ENCODE results near the gene FOLR1.

The FOLR1 gene

GRCh38 chr11:72238492-72239312, 46.8 kb downstream of the FOLR1 start:
- POLR2A ChIA-PET: interaction anchor here (5.8 kb wide), 1 partner anchor 15 kb away, joined by 45 read pairs; the partner anchor contains the start of gene INPPL1
- DNase-seq (ENCODE audit: extremely low spot score): no peak
- TF ChIP-seq HDGF (IDR thresholded peaks at IDR 0.05; ENCODE audit: borderline replicate concordance) (no peak), PKNOX1 (IDR thresholded peaks at IDR 0.05) (no peak), FOXA1 (IDR thresholded peaks at IDR 0.05) (no peak), BHLHE40 (IDR thresholded peaks at IDR 0.05; ENCODE audit: borderline replicate concordance) (no peak), CTBP1 (IDR thresholded peaks at IDR 0.05; ENCODE audit: borderline replicate concordance) (no peak), SP1 (IDR thresholded peaks at IDR 0.05) (no peak), ELF4 (IDR thresholded peaks at IDR 0.05) (no peak), LEF1 (IDR thresholded peaks at IDR 0.05; ENCODE audit: borderline replicate concordance) (no peak), FOXK2 (IDR thresholded peaks at IDR 0.05) (no peak), L3MBTL2 (conservative IDR thresholded peaks at IDR 0.05) (no peak), NFRKB (IDR thresholded peaks at IDR 0.05) (no peak), SUZ12 (IDR thresholded peaks at IDR 0.05) (no peak), ZNF384 (IDR thresholded peaks at IDR 0.05) (no peak), TARDBP (IDR thresholded peaks at IDR 0.05) (no peak), ARNT (IDR thresholded peaks at IDR 0.05) (no peak), FOXM1 (IDR thresholded peaks at IDR 0.05; ENCODE audit: borderline replicate concordance) (no peak)
- CTCF ChIA-PET: interaction anchor here (1.0 to 1.6 kb wide), 4 partner anchors 13 to 213 kb away, joined by 3 to 7 read pairs (median 4); no protein-coding TSS in a partner anchor

GRCh38 chr11:72239313-72239848, 47.4 kb downstream of the FOLR1 start:
- ChIA-PET CTCF (no interaction called here), POLR2A (interaction anchor here (5.8 kb wide), 1 partner anchor 15 kb away, joined by 45 read pairs; the partner anchor contains the start of gene INPPL1)
- no peak for DNase-seq (ENCODE audit: extremely low spot score)
- TF ChIP-seq ZNF384 (IDR thresholded peaks at IDR 0.05) (no peak), FOXM1 (IDR thresholded peaks at IDR 0.05; ENCODE audit: borderline replicate concordance) (no peak), SUZ12 (IDR thresholded peaks at IDR 0.05) (no peak), NFRKB (IDR thresholded peaks at IDR 0.05) (no peak), L3MBTL2 (conservative IDR thresholded peaks at IDR 0.05) (no peak), SP1 (IDR thresholded peaks at IDR 0.05) (no peak), CTBP1 (IDR thresholded peaks at IDR 0.05; ENCODE audit: borderline replicate concordance) (no peak), TARDBP (IDR thresholded peaks at IDR 0.05) (no peak), PKNOX1 (IDR thresholded peaks at IDR 0.05) (no peak), FOXK2 (IDR thresholded peaks at IDR 0.05) (no peak), ELF4 (IDR thresholded peaks at IDR 0.05) (no peak), HDGF (IDR thresholded peaks at IDR 0.05; ENCODE audit: borderline replicate concordance) (no peak)

GRCh38 chr11:72239849-72240460, 48.0 kb downstream of the FOLR1 start:
- TF ChIP-seq FOXK2 (IDR thresholded peaks at IDR 0.05): no peak
- no peak for TF ChIP-seq BHLHE40 (IDR thresholded peaks at IDR 0.05; ENCODE audit: borderline replicate concordance)
- no peak for TF ChIP-seq ELF4 (IDR thresholded peaks at IDR 0.05)
- TF ChIP-seq HDGF (IDR thresholded peaks at IDR 0.05; ENCODE audit: borderline replicate concordance): no peak
- no peak for TF ChIP-seq NFRKB (IDR thresholded peaks at IDR 0.05)
- TF ChIP-seq SUZ12 (IDR thresholded peaks at IDR 0.05): no peak
- no peak for TF ChIP-seq PKNOX1 (IDR thresholded peaks at IDR 0.05)
- TF ChIP-seq ZNF384 (IDR thresholded peaks at IDR 0.05): no peak
- TF ChIP-seq ARNT (IDR thresholded peaks at IDR 0.05): no peak
- no peak for TF ChIP-seq TARDBP (IDR thresholded peaks at IDR 0.05)
- no peak for TF ChIP-seq LEF1 (IDR thresholded peaks at IDR 0.05; ENCODE audit: borderline replicate concordance)
- TF ChIP-seq CTBP1 (IDR thresholded peaks at IDR 0.05; ENCODE audit: borderline replicate concordance): no peak
- TF ChIP-seq FOXA1 (IDR thresholded peaks at IDR 0.05): no peak
- TF ChIP-seq SP1 (IDR thresholded peaks at IDR 0.05): no peak
- no peak for TF ChIP-seq FOXM1 (IDR thresholded peaks at IDR 0.05; ENCODE audit: borderline replicate concordance)
- no peak for TF ChIP-seq L3MBTL2 (conservative IDR thresholded peaks at IDR 0.05)
- no peak for DNase-seq (ENCODE audit: extremely low spot score)
- POLR2A ChIA-PET: no interaction called here
- CTCF ChIA-PET: no interaction called here

- ChIA-PET CTCF (no interaction called here), POLR2A (no interaction called here)
- TF ChIP-seq ARNT (IDR thresholded peaks at IDR 0.05): no peak
- no peak for DNase-seq (ENCODE audit: extremely low spot score)
Observed at GRCh38 chr11:72240461-72241290, 48.7 kb downstream of the FOLR1 start.

- ChIA-PET POLR2A (no interaction called here), CTCF (no interaction called here)
- no peak for TF ChIP-seq FOXM1 (IDR thresholded peaks at IDR 0.05; ENCODE audit: borderline replicate concordance)
- no peak for TF ChIP-seq ELF4 (IDR thresholded peaks at IDR 0.05)
- no peak for TF ChIP-seq BHLHE40 (IDR thresholded peaks at IDR 0.05; ENCODE audit: borderline replicate concordance)
- TF ChIP-seq HDGF (IDR thresholded peaks at IDR 0.05; ENCODE audit: borderline replicate concordance): no peak
- TF ChIP-seq LEF1 (IDR thresholded peaks at IDR 0.05; ENCODE audit: borderline replicate concordance): no peak
- TF ChIP-seq SP1 (IDR thresholded peaks at IDR 0.05): no peak
- TF ChIP-seq FOXA1 (IDR thresholded peaks at IDR 0.05): no peak
- TF ChIP-seq L3MBTL2 (conservative IDR thresholded peaks at IDR 0.05): no peak
- TF ChIP-seq NFRKB (IDR thresholded peaks at IDR 0.05): no peak
- TF ChIP-seq TARDBP (IDR thresholded peaks at IDR 0.05): no peak
- no peak for TF ChIP-seq CTBP1 (IDR thresholded peaks at IDR 0.05; ENCODE audit: borderline replicate concordance)
- TF ChIP-seq ZNF384 (IDR thresholded peaks at IDR 0.05): no peak
- TF ChIP-seq PKNOX1 (IDR thresholded peaks at IDR 0.05): no peak
- no peak for TF ChIP-seq ARNT (IDR thresholded peaks at IDR 0.05)
- no peak for TF ChIP-seq SUZ12 (IDR thresholded peaks at IDR 0.05)
- no peak for TF ChIP-seq FOXK2 (IDR thresholded peaks at IDR 0.05)
- no peak for DNase-seq (ENCODE audit: extremely low spot score)
Observed at GRCh38 chr11:72241291-72241781, 49.4 kb downstream of the FOLR1 start.
